LNCAP (cell line): ENCODE results near the gene IGLON5.
A peak's percentile ranks its signal among the peaks of the same experiment; 100 is the strongest.

Source experiments
- CTCF ChIP-seq: fragments of 450-650 bp; IDR thresholded peaks from 2 replicates; pipeline ENCODE4 v1.5.1; 2017; ENCODE audit warnings: mild to moderate bottlenecking

IGLON5 gene

DNA sequence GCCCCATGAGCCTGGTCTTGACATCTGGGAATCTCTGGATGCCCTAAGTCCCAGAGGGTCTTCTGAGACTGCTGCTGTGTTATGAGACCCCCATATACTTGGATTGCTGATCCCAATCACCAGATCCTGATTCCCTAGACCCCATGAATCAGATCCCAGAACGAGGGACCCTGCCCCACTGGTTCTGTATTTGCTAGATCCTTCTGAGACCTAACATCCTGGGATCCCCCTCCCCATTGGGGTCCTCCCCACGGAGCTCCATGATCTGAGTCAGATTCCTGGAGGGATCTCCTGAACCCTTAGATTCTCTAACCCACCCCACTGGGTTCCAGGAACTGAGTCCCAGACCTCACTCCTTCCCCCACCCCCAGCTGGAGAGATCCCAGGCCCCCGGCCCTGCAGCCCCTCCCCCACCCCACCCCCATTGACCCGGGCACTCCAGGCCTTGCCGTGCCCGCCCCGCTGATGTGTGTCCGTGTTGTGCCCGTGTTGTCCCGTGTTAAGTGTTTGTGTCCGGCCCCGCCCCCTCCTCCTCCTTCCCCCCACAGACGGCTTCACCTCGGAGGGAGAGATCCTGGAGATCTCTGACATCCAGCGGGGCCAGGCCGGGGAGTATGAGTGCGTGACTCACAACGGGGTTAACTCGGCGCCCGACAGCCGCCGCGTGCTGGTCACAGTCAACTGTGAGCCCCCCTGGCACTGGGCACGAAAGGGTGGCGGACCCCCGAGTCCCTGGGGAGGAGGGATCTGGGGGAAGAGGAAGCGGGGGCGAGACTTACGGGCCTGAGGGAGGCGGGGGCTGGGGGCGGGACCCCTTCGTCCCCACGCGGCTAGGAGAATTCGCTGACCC is 15.0 kb downstream of the IGLON5 start:
- TF ChIP-seq CTCF = no peak

DNA sequence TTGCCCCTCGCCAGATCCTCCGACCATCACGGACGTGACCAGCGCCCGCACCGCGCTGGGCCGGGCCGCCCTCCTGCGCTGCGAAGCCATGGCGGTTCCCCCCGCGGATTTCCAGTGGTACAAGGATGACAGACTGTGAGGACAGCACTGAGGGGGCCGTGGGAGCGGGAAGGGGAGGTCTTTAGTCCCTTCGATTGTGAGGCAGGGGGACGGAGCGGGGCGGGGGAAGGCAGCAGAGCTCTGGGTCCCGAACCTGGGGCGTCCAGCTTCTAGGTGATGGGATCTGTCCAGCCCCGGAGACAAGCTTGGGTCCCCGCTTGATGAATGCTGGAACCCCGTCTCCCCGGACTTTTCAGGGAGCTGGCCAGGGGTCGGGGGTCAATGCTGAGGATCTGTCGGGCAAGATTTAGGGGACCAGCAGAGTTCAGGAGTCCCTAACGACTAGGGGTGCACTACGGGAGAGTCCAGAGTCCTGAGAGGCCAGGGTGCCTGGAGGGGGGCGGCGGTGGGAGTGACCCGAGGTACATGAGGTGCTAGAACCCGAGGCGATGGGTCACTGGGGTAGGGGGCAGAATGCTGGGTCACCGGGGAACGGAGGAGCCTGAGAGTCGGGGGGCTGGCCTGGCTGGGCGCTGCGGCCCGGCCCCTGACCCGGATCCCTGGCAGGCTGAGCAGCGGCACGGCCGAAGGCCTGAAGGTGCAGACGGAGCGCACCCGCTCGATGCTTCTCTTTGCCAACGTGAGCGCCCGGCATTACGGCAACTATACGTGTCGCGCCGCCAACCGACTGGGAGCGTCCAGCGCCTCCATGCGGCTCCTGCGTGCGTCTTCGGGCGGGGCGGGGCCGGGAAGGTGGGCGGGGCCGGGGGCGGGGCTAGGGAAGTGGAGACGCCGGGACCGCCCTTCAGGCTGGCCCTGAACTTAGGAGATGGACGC is 15.9 kb downstream of the IGLON5 start:
- TF ChIP-seq CTCF = peak; percentile 49; the same call in 1 of the 2 replicates

- TF ChIP-seq CTCF = no peak
Measured at GRCh38 chr19:51329411-51329810, 18.0 kb downstream of the IGLON5 start.

- TF ChIP-seq CTCF = no peak
Measured at GRCh38 chr19:51330366-51330765, 18.9 kb downstream of the IGLON5 start.

- TF ChIP-seq CTCF = no peak
Measured at GRCh38 chr19:51331193-51331592, 19.7 kb downstream of the IGLON5 start.

DNA sequence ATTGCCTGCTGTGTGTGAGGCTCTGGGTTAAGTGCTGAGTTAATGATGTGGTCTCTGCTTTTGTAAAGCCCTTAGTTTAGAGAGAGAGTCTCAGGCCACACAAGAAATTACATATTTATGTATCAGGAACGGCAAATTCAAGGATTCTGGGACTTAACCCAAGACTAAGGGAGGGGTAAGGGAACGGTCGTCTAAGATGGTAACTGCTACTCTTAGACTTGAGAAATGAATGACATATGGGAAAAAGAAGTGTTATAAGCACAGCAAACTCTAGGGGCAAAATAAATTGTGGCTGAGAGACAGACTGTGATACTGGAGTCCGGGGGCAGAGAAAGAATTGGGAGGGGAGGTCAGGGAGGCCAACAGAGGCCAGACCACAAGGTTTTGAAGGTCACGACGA is 20.3 kb downstream of the IGLON5 start:
- TF ChIP-seq CTCF = no peak

DNA sequence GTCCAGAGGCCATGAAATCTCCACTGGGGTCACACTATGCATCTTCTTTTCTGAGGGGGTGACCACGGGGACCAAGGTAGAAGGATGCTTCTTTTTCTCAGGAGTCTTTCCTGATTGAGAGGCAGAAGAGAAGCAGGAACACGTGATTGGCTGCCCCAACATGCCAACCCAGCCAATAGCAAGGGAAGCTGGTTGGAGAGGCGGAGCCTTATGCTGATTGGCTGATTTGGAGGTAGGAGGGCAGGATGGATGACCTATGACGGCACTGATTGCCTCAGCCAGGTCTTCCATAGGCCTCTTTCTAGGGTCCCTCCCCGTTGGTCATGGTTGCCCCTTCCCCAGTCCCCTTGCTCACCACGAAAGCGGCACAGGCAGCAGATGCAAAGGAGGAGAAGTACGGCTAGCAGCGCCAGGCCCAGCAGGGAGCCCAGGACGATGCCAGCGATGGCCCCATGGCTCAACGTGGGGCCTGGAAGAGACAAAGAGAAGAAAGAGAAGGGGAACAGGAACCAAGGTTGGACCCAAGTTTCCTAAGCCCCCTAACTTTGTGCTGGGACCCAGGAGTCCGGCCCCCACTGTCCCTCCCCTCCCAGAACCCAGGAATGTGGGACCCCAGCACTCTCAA is 22.5 kb downstream of the IGLON5 start:
- no peak for TF ChIP-seq CTCF
